ENCODE results near the gene TMEM170A. TPM values are rescaled to one million over a fixed set of nuclear protein-coding genes. Genes with fewer than 3 reads are reported as not detected.

TMEM170A gene
- total and polyA plus RNA-seq, 2 of the 13 experiments (the other 11 are each of a cell fraction or from before 2014, with no cell fraction given): 35.7 to 39.7 TPM

DNA sequence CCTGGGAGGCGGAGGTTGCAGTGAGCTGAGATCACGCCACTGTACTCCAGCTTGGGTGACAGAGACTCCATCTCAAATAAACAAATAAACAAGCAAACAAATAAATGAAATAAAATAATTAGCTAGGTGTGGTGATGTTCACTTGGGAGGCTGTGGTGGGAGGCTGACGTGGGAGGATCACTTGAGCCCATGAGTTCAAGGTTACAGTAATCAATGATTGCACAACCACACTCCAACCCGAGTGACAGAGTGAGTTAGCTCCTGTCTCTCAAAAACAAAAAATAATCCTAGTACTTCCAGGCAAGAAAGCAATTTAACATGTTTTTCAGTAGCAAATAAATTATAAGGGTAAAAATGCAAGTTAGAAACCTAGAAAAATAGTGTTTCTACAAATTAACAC, 57.5 kb downstream of the TMEM170A start (continued):
- TF ChIP-seq, protein P1, sequence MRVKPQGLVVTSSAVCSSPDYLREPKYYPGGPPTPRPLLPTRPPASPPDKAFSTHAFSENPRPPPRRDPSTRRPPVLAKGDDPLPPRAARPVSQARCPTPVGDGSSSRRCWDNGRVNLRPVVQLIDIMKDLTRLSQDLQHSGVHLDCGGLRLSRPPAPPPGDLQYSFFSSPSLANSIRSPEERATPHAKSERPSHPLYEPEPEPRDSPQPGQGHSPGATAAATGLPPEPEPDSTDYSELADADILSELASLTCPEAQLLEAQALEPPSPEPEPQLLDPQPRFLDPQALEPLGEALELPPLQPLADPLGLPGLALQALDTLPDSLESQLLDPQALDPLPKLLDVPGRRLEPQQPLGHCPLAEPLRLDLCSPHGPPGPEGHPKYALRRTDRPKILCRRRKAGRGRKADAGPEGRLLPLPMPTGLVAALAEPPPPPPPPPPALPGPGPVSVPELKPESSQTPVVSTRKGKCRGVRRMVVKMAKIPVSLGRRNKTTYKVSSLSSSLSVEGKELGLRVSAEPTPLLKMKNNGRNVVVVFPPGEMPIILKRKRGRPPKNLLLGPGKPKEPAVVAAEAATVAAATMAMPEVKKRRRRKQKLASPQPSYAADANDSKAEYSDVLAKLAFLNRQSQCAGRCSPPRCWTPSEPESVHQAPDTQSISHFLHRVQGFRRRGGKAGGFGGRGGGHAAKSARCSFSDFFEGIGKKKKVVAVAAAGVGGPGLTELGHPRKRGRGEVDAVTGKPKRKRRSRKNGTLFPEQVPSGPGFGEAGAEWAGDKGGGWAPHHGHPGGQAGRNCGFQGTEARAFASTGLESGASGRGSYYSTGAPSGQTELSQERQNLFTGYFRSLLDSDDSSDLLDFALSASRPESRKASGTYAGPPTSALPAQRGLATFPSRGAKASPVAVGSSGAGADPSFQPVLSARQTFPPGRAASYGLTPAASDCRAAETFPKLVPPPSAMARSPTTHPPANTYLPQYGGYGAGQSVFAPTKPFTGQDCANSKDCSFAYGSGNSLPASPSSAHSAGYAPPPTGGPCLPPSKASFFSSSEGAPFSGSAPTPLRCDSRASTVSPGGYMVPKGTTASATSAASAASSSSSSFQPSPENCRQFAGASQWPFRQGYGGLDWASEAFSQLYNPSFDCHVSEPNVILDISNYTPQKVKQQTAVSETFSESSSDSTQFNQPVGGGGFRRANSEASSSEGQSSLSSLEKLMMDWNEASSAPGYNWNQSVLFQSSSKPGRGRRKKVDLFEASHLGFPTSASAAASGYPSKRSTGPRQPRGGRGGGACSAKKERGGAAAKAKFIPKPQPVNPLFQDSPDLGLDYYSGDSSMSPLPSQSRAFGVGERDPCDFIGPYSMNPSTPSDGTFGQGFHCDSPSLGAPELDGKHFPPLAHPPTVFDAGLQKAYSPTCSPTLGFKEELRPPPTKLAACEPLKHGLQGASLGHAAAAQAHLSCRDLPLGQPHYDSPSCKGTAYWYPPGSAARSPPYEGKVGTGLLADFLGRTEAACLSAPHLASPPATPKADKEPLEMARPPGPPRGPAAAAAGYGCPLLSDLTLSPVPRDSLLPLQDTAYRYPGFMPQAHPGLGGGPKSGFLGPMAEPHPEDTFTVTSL (CRISPR knock-in tag; IDR thresholded peaks at IDR 0.05; ENCODE audit: borderline replicate concordance): peak; percentile 9; the same call in 1 of the 2 replicates
- TF ChIP-seq SMAD3 (CRISPR knock-in tag; IDR thresholded peaks at IDR 0.05) (0 out of 2 replicates have a peak, but pooled peaks have one; percentile 24), POGZ (CRISPR knock-in tag; IDR thresholded peaks at IDR 0.05) (peak; percentile 91), DPF2 (CRISPR knock-in tag; IDR thresholded peaks at IDR 0.05; ENCODE audit: borderline replicate concordance, low read depth) (0 out of 2 replicates have a peak, but pooled peaks have one; percentile 43), ZNF263 (CRISPR knock-in tag; IDR thresholded peaks at IDR 0.05) (peak; percentile 74), KDM1A (CRISPR knock-in tag; IDR thresholded peaks at IDR 0.05) (peak; percentile 50; the same call in 1 of the 2 replicates), SOX13 (IDR thresholded peaks at IDR 0.05) (no peak), SOX13 (CRISPR knock-in tag; conservative IDR thresholded peaks at IDR 0.05 in 1 of 2, IDR thresholded peaks at IDR 0.05 in 1 of 2) (0 out of 4 replicates have a peak, but pooled peaks of 1 of the 2 experiments have one; percentile 6), HMG20A (CRISPR knock-in tag; IDR thresholded peaks at IDR 0.05; ENCODE audit: borderline replicate concordance) (peak; percentile 34; the same call in 1 of the 2 replicates), FOXA3 (CRISPR knock-in tag; IDR thresholded peaks at IDR 0.05) (0 out of 2 replicates have a peak, but pooled peaks have one; percentile 12), GATAD2A (CRISPR knock-in tag; IDR thresholded peaks at IDR 0.05) (peak; percentile 60), BCL6 (CRISPR knock-in tag; IDR thresholded peaks at IDR 0.05) (peak; percentile 19; the same call in 1 of the 2 replicates), CEBPG (CRISPR knock-in tag; IDR thresholded peaks at IDR 0.05) (peak; percentile 91), ZNF431 (CRISPR knock-in tag; IDR thresholded peaks at IDR 0.05; ENCODE audit: borderline replicate concordance, low read depth) (no peak), NR2F2 (IDR thresholded peaks at IDR 0.05; ENCODE audit: borderline replicate concordance, low read depth) (no peak), ZNF644 (CRISPR knock-in tag; IDR thresholded peaks at IDR 0.05; ENCODE audit: low read depth) (0 out of 2 replicates have a peak, but pooled peaks have one; percentile 23), NONO (IDR thresholded peaks at IDR 0.05) (no peak), NONO (CRISPR knock-in tag; conservative IDR thresholded peaks at IDR 0.05) (0 out of 2 replicates have a peak, but pooled peaks have one; percentile 30), NR2F1 (CRISPR knock-in tag; IDR thresholded peaks at IDR 0.05) (peak in 1 of 2 experiments; percentile 37; a peak in 1 of 4 replicates), RBM22 (optimal IDR thresholded peaks at IDR 0.05; ENCODE audit: low read length) (no peak)
- TF ChIP-seq, protein P2, sequence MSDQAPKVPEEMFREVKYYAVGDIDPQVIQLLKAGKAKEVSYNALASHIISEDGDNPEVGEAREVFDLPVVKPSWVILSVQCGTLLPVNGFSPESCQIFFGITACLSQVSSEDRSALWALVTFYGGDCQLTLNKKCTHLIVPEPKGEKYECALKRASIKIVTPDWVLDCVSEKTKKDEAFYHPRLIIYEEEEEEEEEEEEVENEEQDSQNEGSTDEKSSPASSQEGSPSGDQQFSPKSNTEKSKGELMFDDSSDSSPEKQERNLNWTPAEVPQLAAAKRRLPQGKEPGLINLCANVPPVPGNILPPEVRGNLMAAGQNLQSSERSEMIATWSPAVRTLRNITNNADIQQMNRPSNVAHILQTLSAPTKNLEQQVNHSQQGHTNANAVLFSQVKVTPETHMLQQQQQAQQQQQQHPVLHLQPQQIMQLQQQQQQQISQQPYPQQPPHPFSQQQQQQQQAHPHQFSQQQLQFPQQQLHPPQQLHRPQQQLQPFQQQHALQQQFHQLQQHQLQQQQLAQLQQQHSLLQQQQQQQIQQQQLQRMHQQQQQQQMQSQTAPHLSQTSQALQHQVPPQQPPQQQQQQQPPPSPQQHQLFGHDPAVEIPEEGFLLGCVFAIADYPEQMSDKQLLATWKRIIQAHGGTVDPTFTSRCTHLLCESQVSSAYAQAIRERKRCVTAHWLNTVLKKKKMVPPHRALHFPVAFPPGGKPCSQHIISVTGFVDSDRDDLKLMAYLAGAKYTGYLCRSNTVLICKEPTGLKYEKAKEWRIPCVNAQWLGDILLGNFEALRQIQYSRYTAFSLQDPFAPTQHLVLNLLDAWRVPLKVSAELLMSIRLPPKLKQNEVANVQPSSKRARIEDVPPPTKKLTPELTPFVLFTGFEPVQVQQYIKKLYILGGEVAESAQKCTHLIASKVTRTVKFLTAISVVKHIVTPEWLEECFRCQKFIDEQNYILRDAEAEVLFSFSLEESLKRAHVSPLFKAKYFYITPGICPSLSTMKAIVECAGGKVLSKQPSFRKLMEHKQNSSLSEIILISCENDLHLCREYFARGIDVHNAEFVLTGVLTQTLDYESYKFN (CRISPR knock-in tag; conservative IDR thresholded peaks at IDR 0.05): peak; percentile 43; the same call in 1 of the 2 replicates
